Endothelial cell of umbilical vein (primary cell): Measurements from ENCODE around the gene ZBP1. TPM values are rescaled to one million over a fixed set of nuclear protein-coding genes. Genes with fewer than 3 reads are reported as not detected.

Source experiments
- BruUV-seq: library from RNA; stranded (reverse); fragments of 400-500 nt; replicated peaks from 2 replicates; lab custom pipeline; 2021; lab: Mats Ljungman, UMichigan
- CTCF ChIA-PET: fragments of 300-600, 350-600 bp; sonication (Branson Sonifier 250); formaldehyde crosslinking; loops from one replicate; lab custom pipeline; 2021; ENCODE audit warnings: antibody characterized with exemption, inconsistent platforms; lab: Charles Lee
- POLR2A ChIA-PET: fragments of 300-600, 350-600 bp; sonication (Branson Sonifier 250); formaldehyde crosslinking; loops from one replicate; lab custom pipeline; 2021; ENCODE audit warnings: antibody characterized with exemption, inconsistent platforms; lab: Charles Lee
- DNase-seq: peaks from one replicate; pipeline ENCODE4 v3.0.0-alpha.2; 2011; ENCODE audit warnings: low read depth, low spot score
- FAIRE-seq: peaks from 2 replicates; lab custom pipeline; 2011; peaks lifted over from hg19 to GRCh38; lab: Jason Lieb, UNC
- H2AFZ ChIP-seq: 2 replicates; pipeline ENCODE4 v1.6.0; 2012; ENCODE audit warnings: low read depth, low read length, control low read depth, inconsistent platforms
- H3K27ac ChIP-seq: 2 replicates; pipeline ENCODE4 v1.5.1; 2011; ENCODE audit warnings: low read depth, mild to moderate bottlenecking, control low read depth, low read length, moderate library complexity; ENCODE audit not compliant: insufficient read depth
- H3K27me3 ChIP-seq, 2 experiments: 2 replicates each; pipeline versions ENCODE4 v1.6.0 to v1.6.1; 2011; ENCODE audit warnings: low read length in 2 of 2, mixed read lengths in 1 of 2; ENCODE audit not compliant: control insufficient read depth in 2 of 2, insufficient read depth in 2 of 2
- H3K36me3 ChIP-seq, 2 experiments: 2 replicates in 1 of 2; 3 replicates in 1 of 2; pipeline ENCODE4 v1.5.1; 2011; ENCODE audit warnings: low read length in 2 of 2, mild to moderate bottlenecking in 1 of 2, moderate library complexity in 1 of 2; ENCODE audit not compliant: control insufficient read depth in 2 of 2, insufficient read depth in 2 of 2; ENCODE audit errors: extremely low read depth in 1 of 2
- H3K4me1 ChIP-seq: 3 replicates; pipeline ENCODE4 v1.5.1; 2011; ENCODE audit warnings: mild to moderate bottlenecking, low read length; ENCODE audit not compliant: control insufficient read depth, insufficient read depth; ENCODE audit errors: extremely low read depth
- H3K4me2 ChIP-seq: 2 replicates; pipeline ENCODE4 v1.6.1; 2011; ENCODE audit warnings: low read length, control low read depth, mixed read lengths; ENCODE audit not compliant: insufficient read depth
- H3K4me3 ChIP-seq, 3 experiments: fragments of 200-600 bp in 1 of 3; sonication (generic), shearing (Covaris generic) in 1 of 3; replicated peaks in 1 of 3; 2 replicates each; pipeline ENCODE4 v1.5.1; 2011 to 2016; ENCODE audit warnings: control low read depth in 3 of 3, low read length in 3 of 3, mild to moderate bottlenecking in 2 of 3, inconsistent platforms in 1 of 3, low read depth in 1 of 3, moderate library complexity in 1 of 3; ENCODE audit not compliant: insufficient read depth in 1 of 3
- H3K79me2 ChIP-seq: 2 replicates; pipeline ENCODE4 v1.6.0; 2012; ENCODE audit warnings: low read length, inconsistent platforms; ENCODE audit not compliant: control insufficient read depth, insufficient read depth
- H3K9ac ChIP-seq: replicated peaks from 2 replicates; pipeline ENCODE3; 2011; ENCODE audit warnings: low read length, control low read depth; ENCODE audit not compliant: insufficient read depth; ENCODE audit errors: extremely low read depth
- H3K9me1 ChIP-seq: replicated peaks from 3 replicates; pipeline ENCODE4 v1.6.0; 2011; ENCODE audit warnings: mild to moderate bottlenecking, low read length; ENCODE audit not compliant: control insufficient read depth, insufficient read depth; ENCODE audit errors: extremely low read depth
- H3K9me3 ChIP-seq: replicated peaks from 2 replicates; pipeline ENCODE4 v1.5.1; 2012; ENCODE audit warnings: low read length, inconsistent platforms; ENCODE audit not compliant: control insufficient read depth, insufficient read depth
- H4K20me1 ChIP-seq: replicated peaks from 2 replicates; pipeline ENCODE3; 2011; ENCODE audit warnings: mild to moderate bottlenecking, low read length; ENCODE audit not compliant: control insufficient read depth, insufficient read depth; ENCODE audit errors: extremely low read depth
- CTCF ChIP-seq, 2 donors: IDR thresholded peaks; 1 replicate in 1 of 2; 2 replicates in 1 of 2; pipeline ENCODE4 v1.5.1; 2011; ENCODE audit warnings: low read length in 2 of 2, mild to moderate bottlenecking in 2 of 2, moderate library complexity in 2 of 2, control low read depth in 1 of 2, inconsistent platforms in 1 of 2, low read depth in 1 of 2; ENCODE audit not compliant: insufficient read depth in 1 of 2; ENCODE audit errors: extremely low read depth in 1 of 2
- EZH2 ChIP-seq: IDR thresholded peaks from 2 replicates; pipeline ENCODE4 v1.6.1; 2012; ENCODE audit warnings: borderline replicate concordance, low read depth, mild to moderate bottlenecking, moderate library complexity, low read length, inconsistent platforms; ENCODE audit not compliant: severe bottlenecking
- FOS ChIP-seq: IDR thresholded peaks from 2 replicates; pipeline ENCODE4 v1.6.1; 2011; ENCODE audit warnings: mild to moderate bottlenecking, low read length, moderate library complexity, borderline replicate concordance; ENCODE audit not compliant: insufficient read depth
- GATA2 ChIP-seq: IDR thresholded peaks from 2 replicates; pipeline ENCODE4 v1.7.0; 2011; ENCODE audit warnings: low read depth, mild to moderate bottlenecking, moderate library complexity, mixed read lengths, low read length; ENCODE audit not compliant: insufficient read length, insufficient read depth
- JUN ChIP-seq: IDR thresholded peaks from 2 replicates; pipeline ENCODE4 v1.6.1; 2011; ENCODE audit warnings: borderline replicate concordance, low read depth; ENCODE audit not compliant: insufficient read length, insufficient read depth
- MAX ChIP-seq: IDR thresholded peaks from 2 replicates; pipeline ENCODE4 v1.6.1; 2011; ENCODE audit not compliant: insufficient read depth, insufficient read length
- MYC ChIP-seq: IDR thresholded peaks from one replicate; pipeline ENCODE4 v1.6.1; 2011; ENCODE audit warnings: mild to moderate bottlenecking, low read depth, low read length
- POLR2A ChIP-seq: IDR thresholded peaks from 2 replicates; pipeline ENCODE4 v1.6.1; 2012; ENCODE audit warnings: low read depth, mild to moderate bottlenecking, control low read depth, low read length
- POLR2AphosphoS5 ChIP-seq: IDR thresholded peaks from 2 replicates; pipeline ENCODE4 v1.6.1; 2012; ENCODE audit warnings: low read depth, mild to moderate bottlenecking, control low read depth, low read length, moderate library complexity; ENCODE audit not compliant: insufficient read depth
- dilution Hi-C: fragments of 300-500 bp; cut with MboI; formaldehyde crosslinking; loops from one replicate; pipeline ENCODE4 v1.15.0; 2019; ENCODE audit warnings: low sequenced_read_pairs; ENCODE audit not compliant: extremely low pct_ligation_motif_present
- intact Hi-C: fragments of 100-400 bp; cut with micrococcal nuclease; formaldehyde crosslinking; loops from one replicate; pipeline ENCODE4 v1.10.0; 2022
- polyA plus RNA-seq, 4 experiments: library from polyadenylated mRNA; depleted of rRNA in 3 of 4; stranded (reverse) in 3 of 4; unstranded in 1 of 4; fragments of >200 nt; gene quantifications; 2 replicates each; pipeline versions ENCODE4 v1.2.1 to v1.2.3, GENCODE V29; 2011 to 2012; ENCODE audit warnings: missing spikeins in 1 of 4
- total RNA-seq: library from RNA; stranded (reverse); gene quantifications from 2 replicates; pipeline ENCODE4 v1.2.3, GENCODE V29; 2021

ZBP1 gene
- total and polyA plus RNA-seq, 2 donors (not counting 3 experiments of a cell fraction or from before 2014, with no cell fraction given), result not detected

- Histone ChIP-seq H3K4me1 (no peaks in the 10 kb centered on the region), H2AFZ (no peak overlapping the region), H3K4me2 (no peak overlapping the region), H3K9me3 (no peaks in the 10 kb centered on the region), H3K9me1 (no peaks in the 10 kb centered on the region), H3K27ac (no peak overlapping the region), H3K36me3 (no peaks in the 10 kb centered on the region), H3K27me3 (no peaks in the 10 kb centered on the region), H3K79me2 (no peaks in the 10 kb centered on the region), H3K9ac (no peak overlapping the region), H4K20me1 (no peaks in the 10 kb centered on the region), H3K4me3 (no peak overlapping the region)
- intact Hi-C loops, result no loop called here
- CTCF ChIA-PET, result interaction anchor here (1.5 to 1.6 kb wide), 2 partner anchors 73 to 75 kb away, joined by 5 read pairs; no protein-coding TSS in a partner anchor
- no TSS peak for BruUV-seq
- TF ChIP-seq MAX (no peak), EZH2 (no peak), POLR2A (no peak), FOS (no peak)
- FAIRE-seq (no peak), DNase-seq (no peak)
- POLR2A ChIA-PET, result no interaction called here
- dilution Hi-C loops, result no loop called here
Observed at GRCh38 chr20:57589123-57589727, 31.0 kb downstream of the ZBP1 start.

- Histone ChIP-seq H3K36me3 (no peaks in the 10 kb centered on the region), H4K20me1 (no peaks in the 10 kb centered on the region), H3K9me1 (no peaks in the 10 kb centered on the region), H3K9me3 (no peaks in the 10 kb centered on the region), H3K27me3 (no peaks in the 10 kb centered on the region), H2AFZ (no peak overlapping the region), H3K27ac (no peak overlapping the region), H3K9ac (no peak overlapping the region), H3K4me2 (no peak overlapping the region), H3K4me3 (no peak overlapping the region), H3K79me2 (no peaks in the 10 kb centered on the region), H3K4me1 (no peaks in the 10 kb centered on the region)
- intact Hi-C loops (no loop called here), dilution Hi-C loops (no loop called here)
- TF ChIP-seq JUN (no peak), MYC (no peak), GATA2 (no peak), EZH2 (no peak), CTCF (IDR thresholded peaks at IDR 0.05; ENCODE audit: extremely low read depth in 1 of 2, insufficient read depth in 1 of 2, low read depth in 1 of 2, low read length in 2 of 2) (no peak), POLR2A (no peak), FOS (no peak), MAX (no peak), POLR2AphosphoS5 (no peak)
- POLR2A ChIA-PET, result no interaction called here
- CTCF ChIA-PET, result interaction anchor here (1.3 to 1.6 kb wide), 3 partner anchors 50 to 75 kb away, joined by 4 to 5 read pairs (median 5); no protein-coding TSS in a partner anchor
- BruUV-seq, result no TSS peak
- no peak for DNase-seq
- FAIRE-seq, result no peak
Observed at GRCh38 chr20:57588596-57588995, 31.6 kb downstream of the ZBP1 start.
